Nephron (organoid): ENCODE results near the gene PCP4L1.
A peak's percentile ranks its signal among the peaks of the same experiment; 100 is the strongest.
"Not testable (repeated sequence)": the region's sequence is repeated elsewhere in the genome, so short reads cannot be mapped to it uniquely, and the experiment has no call there.

Experiments used
- H3K27ac Mint-ChIP-seq, 3 experiments: 2 replicates each; pipeline ENCODE4 v1.8.0; 2020; ENCODE audit warnings: mixed read lengths in 3 of 3, mild to moderate bottlenecking in 2 of 3, moderate library complexity in 1 of 3
- H3K27me3 Mint-ChIP-seq: 2 replicates; pipeline ENCODE4 v1.8.0; 2021; ENCODE audit warnings: low read depth, mild to moderate bottlenecking, moderate library complexity, mixed read lengths
- H3K36me3 Mint-ChIP-seq: 2 replicates; pipeline ENCODE4 v1.8.0; 2020; ENCODE audit warnings: low read depth, mixed read lengths
- H3K4me1 Mint-ChIP-seq: 2 replicates; pipeline ENCODE4 v1.8.0; 2020; ENCODE audit warnings: mixed read lengths
- H3K4me3 Mint-ChIP-seq, 3 experiments: 2 replicates each; pipeline ENCODE4 v1.8.0; 2020; ENCODE audit warnings: mild to moderate bottlenecking in 3 of 3, mixed read lengths in 3 of 3, moderate library complexity in 2 of 3
- H3K9me3 Mint-ChIP-seq: 2 replicates; pipeline ENCODE4 v1.8.0; 2020; ENCODE audit warnings: mixed read lengths
- TF ChIP-seq, protein P1 (sequence below), 3 experiments: fragments of 200-600 bp; sonication (generic); IDR thresholded peaks; one replicate each; pipeline ENCODE4 v1.5.0; 2021; ENCODE audit warnings: antibody characterized with exemption in 3 of 3; ENCODE audit not compliant: unreplicated experiment in 3 of 3

The PCP4L1 gene

DNA sequence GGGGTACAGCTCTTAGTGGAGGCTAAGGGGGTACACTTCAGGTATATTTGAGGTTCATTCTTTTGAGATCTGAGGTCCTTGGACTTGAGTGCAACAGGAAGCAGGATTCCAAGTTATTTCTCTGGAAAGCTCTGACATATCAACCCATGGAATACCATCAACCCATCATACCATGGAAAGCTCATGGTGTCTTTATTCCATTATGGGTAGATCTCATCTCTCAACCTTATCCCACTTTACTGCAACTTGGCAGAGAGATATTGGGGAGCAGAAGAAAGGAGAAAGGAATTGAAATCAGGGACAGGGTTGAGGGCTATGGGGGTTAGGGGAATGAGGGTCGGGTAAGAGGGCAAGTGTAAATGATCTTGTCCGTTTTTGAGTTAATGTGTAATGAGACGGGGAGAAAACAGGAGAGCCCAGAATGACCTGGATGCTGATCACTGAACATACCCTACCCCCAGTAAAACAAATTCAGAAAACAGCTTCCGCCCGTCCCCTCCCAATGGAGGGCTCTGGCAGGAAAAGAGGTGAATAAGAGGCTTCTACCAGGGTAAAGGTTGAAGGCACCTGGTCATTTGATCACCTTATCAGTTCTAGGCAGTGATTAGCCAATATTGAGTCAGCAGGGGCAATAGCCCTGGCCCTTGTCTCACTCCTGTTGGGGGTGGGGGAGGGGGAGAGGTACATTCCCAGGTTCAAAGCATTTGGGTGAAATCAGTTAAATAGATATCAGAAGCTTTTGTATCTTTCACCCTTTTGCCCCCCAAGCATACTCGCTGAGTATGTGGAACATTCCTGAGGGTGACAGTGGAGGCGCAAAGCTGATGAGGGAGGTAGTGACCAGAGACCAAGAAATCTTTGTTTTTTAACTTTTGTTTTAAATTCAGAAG is 34.5 kb upstream of the PCP4L1 start:
- H3K27ac Mint-ChIP-seq: no peak overlapping the region
- TF ChIP-seq, protein P1, sequence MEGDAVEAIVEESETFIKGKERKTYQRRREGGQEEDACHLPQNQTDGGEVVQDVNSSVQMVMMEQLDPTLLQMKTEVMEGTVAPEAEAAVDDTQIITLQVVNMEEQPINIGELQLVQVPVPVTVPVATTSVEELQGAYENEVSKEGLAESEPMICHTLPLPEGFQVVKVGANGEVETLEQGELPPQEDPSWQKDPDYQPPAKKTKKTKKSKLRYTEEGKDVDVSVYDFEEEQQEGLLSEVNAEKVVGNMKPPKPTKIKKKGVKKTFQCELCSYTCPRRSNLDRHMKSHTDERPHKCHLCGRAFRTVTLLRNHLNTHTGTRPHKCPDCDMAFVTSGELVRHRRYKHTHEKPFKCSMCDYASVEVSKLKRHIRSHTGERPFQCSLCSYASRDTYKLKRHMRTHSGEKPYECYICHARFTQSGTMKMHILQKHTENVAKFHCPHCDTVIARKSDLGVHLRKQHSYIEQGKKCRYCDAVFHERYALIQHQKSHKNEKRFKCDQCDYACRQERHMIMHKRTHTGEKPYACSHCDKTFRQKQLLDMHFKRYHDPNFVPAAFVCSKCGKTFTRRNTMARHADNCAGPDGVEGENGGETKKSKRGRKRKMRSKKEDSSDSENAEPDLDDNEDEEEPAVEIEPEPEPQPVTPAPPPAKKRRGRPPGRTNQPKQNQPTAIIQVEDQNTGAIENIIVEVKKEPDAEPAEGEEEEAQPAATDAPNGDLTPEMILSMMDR (IDR thresholded peaks at IDR 0.05; ENCODE audit: unreplicated experiment in 3 of 3): no peak
- H3K36me3 Mint-ChIP-seq: peaks cover 7% of the 10 kb centered on the region
- H3K4me1 Mint-ChIP-seq: peaks cover 24% of the 10 kb centered on the region
- no peak overlapping the region for H3K4me3 Mint-ChIP-seq
- peaks cover 4% of the 10 kb centered on the region for H3K27me3 Mint-ChIP-seq
- no peaks in the 10 kb centered on the region for H3K9me3 Mint-ChIP-seq

DNA sequence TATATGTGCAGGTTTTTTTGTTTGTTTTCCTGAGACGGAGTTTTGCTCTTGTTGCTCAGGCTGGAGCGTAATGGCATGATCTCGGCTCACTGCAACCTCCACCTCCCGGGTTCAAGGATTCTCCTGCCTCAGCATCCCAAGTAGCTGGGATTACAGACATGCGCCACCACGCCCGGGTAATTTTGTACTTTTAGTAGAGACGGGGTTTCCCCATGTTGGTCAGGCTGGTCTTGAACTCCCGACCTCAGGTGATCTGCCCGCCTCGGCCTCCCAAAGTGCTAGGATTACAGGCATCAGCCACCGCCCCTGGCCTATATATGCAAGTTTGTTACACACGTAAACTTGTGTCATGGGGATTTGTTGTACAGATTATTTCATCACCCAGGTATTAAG is 33.9 kb upstream of the PCP4L1 start:
- H3K9me3 Mint-ChIP-seq, H3K4me3 Mint-ChIP-seq, H3K27ac Mint-ChIP-seq, H3K27me3 Mint-ChIP-seq, H3K36me3 Mint-ChIP-seq: not testable (repeated sequence)
- H3K4me1 Mint-ChIP-seq: peaks cover 24% of the 10 kb centered on the region

DNA sequence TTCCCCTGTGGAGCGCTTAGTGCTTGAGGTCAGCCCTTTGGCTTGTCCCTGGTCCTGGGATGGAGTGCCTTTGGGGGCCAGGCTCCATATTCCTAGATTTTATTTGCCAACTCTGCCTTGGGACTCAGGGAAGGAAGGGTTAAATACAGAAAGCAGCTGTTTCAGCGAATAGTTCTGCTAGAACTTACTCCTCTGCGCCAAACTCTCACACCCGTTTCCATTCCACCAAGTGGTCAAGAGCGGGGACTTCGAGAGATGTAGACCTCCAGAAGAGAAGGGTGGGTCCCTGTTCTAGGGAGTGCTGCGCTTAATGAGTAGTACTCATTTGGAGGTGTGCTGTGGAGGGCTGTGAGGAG is 33.4 kb upstream of the PCP4L1 start:
- TF ChIP-seq, protein P1 (IDR thresholded peaks at IDR 0.05; ENCODE audit: unreplicated experiment in 3 of 3): no peak
- Mint-ChIP-seq H3K27me3 (peaks cover 4% of the 10 kb centered on the region), H3K4me1 (peaks cover 24% of the 10 kb centered on the region)

DNA sequence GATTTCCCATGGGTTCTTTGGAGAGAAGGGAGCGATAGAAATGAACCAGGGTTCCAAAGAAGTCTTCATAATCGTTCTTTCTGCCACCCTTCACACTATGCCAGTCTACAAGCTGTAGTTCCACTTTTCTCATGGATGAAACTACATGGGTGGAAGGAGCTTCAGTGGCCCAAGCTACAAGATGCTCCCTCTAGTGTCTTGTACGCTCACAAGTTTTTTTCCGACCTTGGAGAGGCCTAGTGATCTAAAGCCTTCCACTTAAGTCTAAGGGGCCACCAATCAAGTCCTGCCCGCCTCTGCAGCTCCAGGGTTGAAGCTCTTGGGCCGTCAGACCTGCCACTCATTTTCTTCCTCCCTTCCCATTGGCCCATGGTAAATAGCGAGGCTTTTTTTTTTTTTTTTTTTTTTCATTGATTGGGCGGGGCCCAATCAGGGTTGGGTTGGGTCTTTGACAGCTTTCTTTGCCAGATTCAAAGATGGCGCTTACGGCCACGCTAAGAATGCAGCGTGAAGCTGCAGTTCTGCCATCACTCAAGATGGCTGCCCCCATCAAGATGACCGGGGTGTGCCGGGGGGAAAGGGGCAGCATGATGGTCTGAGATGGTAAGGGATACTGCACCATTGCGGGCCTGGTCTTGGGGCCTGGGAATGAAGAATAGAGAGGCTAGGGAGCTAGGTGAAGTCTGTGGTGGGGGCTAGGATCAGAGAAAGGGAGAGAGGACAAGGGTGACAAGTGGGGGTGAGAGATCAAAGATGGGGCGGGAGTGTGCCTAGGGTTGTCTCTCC is 32.8 kb upstream of the PCP4L1 start, which contains the start of gene TOMM40L:
Gene TOMM40L (plus strand): TSS at position 527 of the 786 bp plus-strand sequence. CDS start 430 bp downstream, outside the sequence.
- Mint-ChIP-seq H3K27me3 (peaks cover 4% of the 10 kb centered on the region), H3K4me3 (peak within 1 kb of the TSS; percentile 94 to 100 (median 96)), H3K4me1 (peaks cover 24% of the 10 kb centered on the region), H3K36me3 (peaks cover 8% of the 10 kb centered on the region), H3K27ac (peak within 1 kb of the TSS; percentile 55 to 87 (median 83)), H3K9me3 (no peaks in the 10 kb centered on the region)
- TF ChIP-seq, protein P1 (IDR thresholded peaks at IDR 0.05; ENCODE audit: unreplicated experiment in 3 of 3): peak; percentile 35 to 51 (median 35)

More for the DNA sequence above, 33.4 kb upstream of the PCP4L1 start:
- H3K4me3 Mint-ChIP-seq: peak overlapping the region; percentile 70 to 100 (median 96)
- no peaks in the 10 kb centered on the region for H3K9me3 Mint-ChIP-seq
- peaks cover 7% of the 10 kb centered on the region for H3K36me3 Mint-ChIP-seq
- peak overlapping the region; percentile 55 to 87 (median 83) for H3K27ac Mint-ChIP-seq

DNA sequence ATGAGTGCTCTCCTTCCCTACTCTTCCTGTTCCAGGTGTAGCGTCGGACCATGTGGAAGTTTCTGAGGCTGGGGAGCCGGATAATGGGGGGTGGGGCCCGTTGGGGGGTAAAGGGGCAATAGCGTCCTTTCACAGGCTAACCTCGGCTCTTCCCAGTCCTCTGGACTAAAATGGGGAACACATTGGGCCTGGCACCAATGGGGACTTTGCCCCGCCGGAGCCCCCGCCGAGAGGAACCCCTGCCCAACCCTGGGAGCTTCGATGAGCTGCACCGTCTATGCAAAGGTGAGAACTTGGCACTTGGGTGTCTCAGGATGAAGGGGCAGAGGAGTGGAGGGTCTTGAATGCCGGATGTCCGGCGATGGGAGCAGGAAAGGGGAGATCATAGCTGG is 32.2 kb upstream of the PCP4L1 start:
- TF ChIP-seq, protein P1 (IDR thresholded peaks at IDR 0.05; ENCODE audit: unreplicated experiment in 3 of 3): no peak
- H3K27ac Mint-ChIP-seq: peak overlapping the region in 2 of 3 experiments; percentile 55 to 83
- H3K27me3 Mint-ChIP-seq: peaks cover 4% of the 10 kb centered on the region
- H3K4me1 Mint-ChIP-seq: peaks cover 24% of the 10 kb centered on the region
- no peaks in the 10 kb centered on the region for H3K9me3 Mint-ChIP-seq
- peaks cover 10% of the 10 kb centered on the region for H3K36me3 Mint-ChIP-seq
- H3K4me3 Mint-ChIP-seq: peak overlapping the region; percentile 94 to 100 (median 96)

DNA sequence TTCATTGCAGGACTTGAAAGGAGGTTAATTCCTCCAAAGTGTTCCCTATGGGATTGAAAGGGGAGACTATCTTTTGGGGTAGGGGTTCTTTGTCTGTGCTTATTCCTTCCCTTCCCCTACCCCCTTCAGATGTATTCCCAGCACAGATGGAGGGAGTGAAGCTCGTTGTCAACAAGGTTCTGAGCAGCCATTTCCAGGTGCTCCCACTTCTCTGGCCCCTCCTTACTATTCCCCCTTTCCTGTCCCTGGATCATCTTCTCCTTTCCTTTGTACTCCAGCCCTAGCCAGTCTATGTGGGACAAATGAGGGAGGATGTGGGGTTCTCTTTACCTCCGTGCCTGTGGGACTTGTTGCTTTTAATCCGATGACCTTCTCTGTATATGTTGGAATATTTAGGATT is 31.8 kb upstream of the PCP4L1 start:
- peaks cover 24% of the 10 kb centered on the region for H3K4me1 Mint-ChIP-seq
- H3K27me3 Mint-ChIP-seq: peaks cover 4% of the 10 kb centered on the region

More for the DNA sequence above, 31.8 kb upstream of the PCP4L1 start:
- TF ChIP-seq, protein P1 (IDR thresholded peaks at IDR 0.05; ENCODE audit: unreplicated experiment in 3 of 3): no peak
- peak overlapping the region in 2 of 3 experiments; percentile 8 to 55 for H3K27ac Mint-ChIP-seq
- H3K36me3 Mint-ChIP-seq: peaks cover 10% of the 10 kb centered on the region
- H3K4me3 Mint-ChIP-seq: peak overlapping the region; percentile 94 to 100 (median 96)
- H3K9me3 Mint-ChIP-seq: no peaks in the 10 kb centered on the region
